ENCODE data around the gene FARS2.

FARS2 gene

DNA sequence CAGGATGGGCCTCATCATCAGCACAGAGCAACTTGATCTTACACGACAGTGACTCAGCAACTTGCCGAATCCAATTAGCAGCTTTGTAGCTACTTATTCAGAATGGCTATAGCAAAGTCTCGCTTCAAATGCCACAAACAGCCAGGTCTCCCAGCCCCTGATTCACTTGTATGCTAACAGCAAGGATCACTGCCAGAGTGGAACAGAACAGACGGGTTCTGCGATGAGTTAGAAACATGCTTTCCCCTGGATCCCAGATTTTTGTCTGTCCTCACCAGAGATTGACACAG lies 491.0 kb downstream of the FARS2 start:
- Histone ChIP-seq H3K4me1 (ENCODE audit: control insufficient read depth in 1 of 2, insufficient read depth in 1 of 2, low read depth in 1 of 2, low read length in 1 of 2) (no peaks in the 10 kb centered on the region), H3K27me3 (no peaks in the 10 kb centered on the region), H3K9me3 (no peaks in the 10 kb centered on the region), H3K27ac (no peak overlapping the region), H3K4me3 (ENCODE audit: low read depth in 1 of 2, low read length in 1 of 2) (no peak overlapping the region), H3K36me3 (no peaks in the 10 kb centered on the region)
- TF ChIP-seq CTCF (IDR thresholded peaks at IDR 0.05) = no peak

DNA sequence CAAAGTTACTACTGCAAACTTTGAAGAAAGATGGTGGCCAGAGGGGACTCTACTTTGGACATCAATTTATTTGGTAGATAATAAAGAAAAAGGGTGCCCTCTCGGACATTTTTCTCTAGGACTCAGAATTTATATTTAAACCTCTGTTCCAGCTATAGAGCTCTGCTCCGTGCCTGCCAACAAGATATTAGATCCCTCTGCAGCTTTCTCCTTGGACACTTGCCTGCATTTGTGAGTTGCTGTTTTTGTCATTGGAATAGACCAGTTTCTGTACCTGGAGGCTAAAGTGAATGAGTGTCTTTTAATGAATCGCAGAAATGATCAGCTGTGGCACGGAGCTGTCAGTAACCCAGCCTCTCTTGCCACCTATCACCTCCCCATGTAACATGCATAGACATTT lies 491.9 kb downstream of the FARS2 start:
- Histone ChIP-seq H3K9me3 (no peaks in the 10 kb centered on the region), H3K27ac (no peak overlapping the region), H3K27me3 (no peaks in the 10 kb centered on the region), H3K4me1 (ENCODE audit: control insufficient read depth in 1 of 2, insufficient read depth in 1 of 2, low read depth in 1 of 2, low read length in 1 of 2) (no peaks in the 10 kb centered on the region), H3K4me3 (ENCODE audit: low read depth in 1 of 2, low read length in 1 of 2) (no peak overlapping the region), H3K36me3 (no peaks in the 10 kb centered on the region)
- TF ChIP-seq CTCF (IDR thresholded peaks at IDR 0.05) = no peak

- no peak for TF ChIP-seq CTCF (IDR thresholded peaks at IDR 0.05)
- Histone ChIP-seq H3K4me3 (ENCODE audit: low read depth in 1 of 2, low read length in 1 of 2) (no peak overlapping the region), H3K27ac (no peak overlapping the region), H3K27me3 (no peaks in the 10 kb centered on the region), H3K9me3 (no peaks in the 10 kb centered on the region), H3K36me3 (no peaks in the 10 kb centered on the region), H3K4me1 (ENCODE audit: control insufficient read depth in 1 of 2, insufficient read depth in 1 of 2, low read depth in 1 of 2, low read length in 1 of 2) (no peaks in the 10 kb centered on the region)
These were observed 493.6 kb downstream of the FARS2 start for GRCh38 chr6:5754904-5755303.

DNA sequence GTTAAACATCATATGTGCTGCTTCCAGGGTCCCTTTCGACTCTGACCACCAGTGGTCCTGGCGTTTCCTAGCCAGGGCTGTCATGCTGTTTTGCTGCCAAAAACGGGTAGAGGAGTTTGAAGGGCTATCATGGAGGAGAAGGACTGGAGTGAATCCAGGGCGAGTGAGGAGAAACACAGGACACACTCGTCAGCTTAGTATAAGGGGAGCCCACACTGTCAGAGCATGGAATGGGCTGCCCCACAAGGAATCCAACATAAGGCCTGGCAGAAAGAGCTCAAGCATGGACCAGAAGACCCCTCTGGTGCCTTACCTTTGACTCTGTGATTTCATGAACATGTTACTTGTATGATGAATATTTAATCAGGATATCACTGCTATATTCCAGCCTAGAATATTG lies 498.3 kb downstream of the FARS2 start:
- no peak for TF ChIP-seq CTCF (IDR thresholded peaks at IDR 0.05)
- Histone ChIP-seq H3K4me1 (ENCODE audit: control insufficient read depth in 1 of 2, insufficient read depth in 1 of 2, low read depth in 1 of 2, low read length in 1 of 2) (no peaks in the 10 kb centered on the region), H3K9me3 (no peaks in the 10 kb centered on the region), H3K36me3 (no peaks in the 10 kb centered on the region), H3K27me3 (no peaks in the 10 kb centered on the region), H3K4me3 (ENCODE audit: low read depth in 1 of 2, low read length in 1 of 2) (no peak overlapping the region), H3K27ac (no peak overlapping the region)

- Histone ChIP-seq H3K4me1 (ENCODE audit: control insufficient read depth in 1 of 2, insufficient read depth in 1 of 2, low read depth in 1 of 2, low read length in 1 of 2) (no peaks in the 10 kb centered on the region), H3K36me3 (no peaks in the 10 kb centered on the region), H3K27me3 (no peaks in the 10 kb centered on the region), H3K27ac (no peak overlapping the region), H3K4me3 (ENCODE audit: low read depth in 1 of 2, low read length in 1 of 2) (no peak overlapping the region), H3K9me3 (no peaks in the 10 kb centered on the region)
- TF ChIP-seq CTCF (IDR thresholded peaks at IDR 0.05) = no peak
These were observed 500.1 kb downstream of the FARS2 start for GRCh38 chr6:5761370-5761769.

DNA sequence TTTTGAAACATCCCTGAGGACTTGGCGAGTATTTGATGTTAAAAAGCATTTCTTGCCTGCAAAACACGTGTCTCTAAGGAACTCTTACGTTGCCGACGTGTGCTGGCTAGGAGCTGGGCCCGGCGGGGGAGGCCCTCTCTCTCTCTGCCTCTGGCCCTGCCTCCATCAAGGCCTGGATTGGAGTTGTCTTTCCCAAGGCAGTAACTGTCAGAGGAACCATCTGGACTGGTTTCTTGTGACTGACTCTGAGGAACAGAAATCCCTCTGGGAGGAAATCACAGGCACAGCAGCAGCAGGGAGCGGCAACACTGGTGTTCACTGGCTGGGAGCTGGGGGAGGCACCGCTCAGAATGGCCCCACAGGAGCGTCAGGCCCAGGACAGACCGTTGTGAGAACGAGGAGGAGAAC lies 501.3 kb downstream of the FARS2 start:
- H3K27me3 ChIP-seq = no peaks in the 10 kb centered on the region
- no peaks in the 10 kb centered on the region for H3K9me3 ChIP-seq
- H3K27ac ChIP-seq = no peak overlapping the region
- H3K36me3 ChIP-seq = no peaks in the 10 kb centered on the region
- no peak overlapping the region for H3K4me3 ChIP-seq (ENCODE audit: low read depth in 1 of 2, low read length in 1 of 2)
- no peak for TF ChIP-seq CTCF (IDR thresholded peaks at IDR 0.05)
- no peaks in the 10 kb centered on the region for H3K4me1 ChIP-seq (ENCODE audit: control insufficient read depth in 1 of 2, insufficient read depth in 1 of 2, low read depth in 1 of 2, low read length in 1 of 2)

Measured in neutrophil (primary cell).